Fibroblast of the conjunctiva (primary cell): Measurements from ENCODE around the gene CALN1.
"Not testable (repeated sequence)": the region's sequence is repeated elsewhere in the genome, so short reads cannot be mapped to it uniquely, and the experiment has no call there.

Source experiments
- DNase-seq: peaks from one replicate; pipeline ENCODE4 v3.0.0-alpha.2; 2010; ENCODE audit warnings: low read depth

CALN1 gene

GRCh38 chr7:71864130-71864529 lies 548.0 kb downstream of the CALN1 start:
- no peak for DNase-seq

DNA sequence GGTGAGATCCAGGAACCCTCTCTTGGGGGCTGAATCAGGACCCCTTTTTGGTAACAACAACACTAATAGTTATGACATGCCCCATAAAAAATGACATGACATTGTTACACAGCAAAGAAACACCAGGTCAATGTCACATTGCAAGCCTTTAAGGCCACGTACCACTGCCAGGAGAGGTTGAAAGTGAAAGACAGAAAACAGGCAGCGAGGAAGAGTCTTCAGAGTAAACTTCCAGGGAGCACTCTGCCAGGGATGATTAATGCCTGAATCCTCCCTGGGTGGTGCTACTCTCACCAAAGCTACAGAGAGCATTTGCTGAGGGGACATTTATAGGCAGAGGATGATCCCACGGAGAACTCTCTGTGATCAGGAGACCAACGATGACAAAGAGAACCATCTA lies 551.6 kb downstream of the CALN1 start:
- no peak for DNase-seq

GRCh38 chr7:71857338-71857737 lies 554.8 kb downstream of the CALN1 start:
- DNase-seq: no peak

GRCh38 chr7:71854546-71855397 lies 557.4 kb downstream of the CALN1 start:
- DNase-seq: no peak

DNA sequence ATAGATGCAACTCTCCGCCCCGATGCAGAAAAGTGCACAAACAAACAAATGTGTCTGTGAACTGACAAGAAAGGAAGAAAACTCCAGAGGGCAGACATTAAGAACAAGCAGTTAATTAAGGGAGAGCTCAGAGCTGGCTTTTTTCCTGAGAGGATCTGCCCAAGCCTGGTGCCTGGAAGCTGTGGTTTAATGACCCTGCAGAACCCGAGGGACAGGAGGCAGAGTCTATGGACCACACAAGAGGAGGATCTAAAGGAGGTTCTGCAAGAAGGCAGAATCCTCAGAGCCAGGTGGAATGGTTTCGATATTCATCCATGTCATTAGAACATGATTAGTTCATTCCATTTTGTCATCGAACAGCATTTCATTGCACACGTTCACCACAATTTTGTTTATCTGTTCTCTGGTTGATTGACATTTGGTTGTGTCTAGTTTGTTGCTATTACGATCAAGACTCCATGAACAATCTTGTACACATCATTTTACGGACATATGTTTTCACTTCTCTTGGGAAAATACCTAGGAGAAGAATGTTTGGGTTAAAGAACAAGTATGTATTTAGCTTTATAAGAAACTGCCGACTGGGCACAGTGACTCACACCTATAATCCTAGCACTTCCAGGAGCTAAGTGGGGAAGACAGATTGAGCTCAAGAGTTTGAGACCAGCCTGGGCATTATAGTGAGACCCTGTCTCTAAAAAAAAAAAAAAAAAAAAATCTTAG lies 560.2 kb downstream of the CALN1 start:
- DNase-seq: no peak

DNA sequence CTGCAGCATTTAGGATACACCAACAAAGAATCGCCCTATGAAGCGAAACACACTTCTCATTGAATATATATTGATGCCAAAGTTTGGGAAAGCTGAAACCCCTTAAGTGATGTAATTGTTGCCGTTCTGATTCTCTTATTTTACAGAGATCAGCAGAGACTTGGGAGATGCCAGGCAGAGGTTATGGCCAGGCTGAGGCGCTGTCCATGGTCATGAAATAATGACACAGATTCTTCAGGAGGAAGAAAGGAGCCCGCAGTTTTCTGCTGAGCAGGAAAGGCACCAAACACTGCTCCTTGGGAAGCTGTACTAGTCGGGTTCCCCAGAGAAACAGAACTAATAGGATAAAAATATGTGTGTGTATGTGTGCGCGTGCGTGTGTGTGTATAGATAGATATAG lies 566.0 kb downstream of the CALN1 start:
- DNase-seq: no peak

- DNase-seq: no peak
Measured at GRCh38 chr7:71843676-71844075, 568.5 kb downstream of the CALN1 start.

- no peak for DNase-seq
Measured at GRCh38 chr7:71842786-71843185, 569.4 kb downstream of the CALN1 start.

DNA sequence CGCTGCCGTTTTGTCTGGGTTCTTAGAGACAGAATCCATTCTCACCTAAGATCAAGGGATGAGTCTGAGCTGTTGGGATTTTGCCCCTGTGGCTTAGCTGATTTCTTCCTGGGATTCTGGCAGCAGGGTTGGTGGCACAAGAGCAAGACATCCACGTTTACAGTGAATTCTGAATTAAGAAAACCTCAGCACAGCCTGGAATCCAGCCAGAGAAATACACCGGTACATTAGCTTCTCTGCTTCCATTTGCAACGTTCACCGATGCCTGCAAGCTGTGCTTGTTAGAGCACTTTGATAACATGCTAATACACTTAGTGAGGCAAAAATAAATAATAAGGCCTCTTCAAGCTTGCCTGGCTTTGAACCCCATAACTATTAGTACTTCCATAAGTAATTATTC lies 569.8 kb downstream of the CALN1 start:
- DNase-seq: no peak

DNA sequence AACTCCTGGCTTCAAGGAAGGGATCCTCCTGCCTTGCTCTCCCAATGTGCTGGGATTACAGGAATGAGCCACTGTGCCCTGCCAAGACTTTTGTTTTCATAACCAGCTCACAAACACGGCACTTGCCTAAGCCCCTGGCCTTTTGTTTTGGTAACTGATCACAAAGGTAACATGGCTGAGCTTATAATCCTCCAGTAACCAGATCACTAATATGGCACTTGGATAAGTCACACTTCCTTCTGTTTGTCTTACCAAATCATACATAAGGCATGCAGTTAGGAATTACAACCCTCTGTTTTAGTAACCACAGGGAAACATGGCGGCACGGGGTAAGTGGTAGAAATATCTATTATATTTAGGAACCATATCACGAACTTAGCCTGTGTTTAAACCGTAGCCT lies 577.1 kb downstream of the CALN1 start:
- DNase-seq: no peak

- DNase-seq: no peak
Measured at GRCh38 chr7:71829515-71829914, 582.6 kb downstream of the CALN1 start.

DNA sequence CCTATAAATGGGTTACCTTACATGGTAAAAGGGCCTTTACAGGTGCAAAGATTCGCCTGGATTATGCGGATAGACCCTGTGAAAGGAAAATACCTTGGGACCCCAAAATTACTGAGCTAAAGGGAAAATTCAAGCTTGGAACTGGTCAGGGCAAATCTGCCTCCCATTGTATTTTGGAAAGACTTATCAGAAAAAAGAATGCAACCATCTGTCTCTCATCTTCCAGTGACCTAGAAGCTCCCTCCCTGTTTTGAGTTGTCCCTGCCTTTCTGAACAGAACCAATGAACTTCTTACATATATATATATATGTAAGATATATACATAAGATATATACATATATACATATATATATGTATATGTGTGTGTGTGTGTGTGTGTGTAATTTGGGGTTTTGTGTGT lies 583.8 kb downstream of the CALN1 start:
- DNase-seq: no peak

- DNase-seq: no peak
Measured at GRCh38 chr7:71826141-71826540, 586.0 kb downstream of the CALN1 start.

DNA sequence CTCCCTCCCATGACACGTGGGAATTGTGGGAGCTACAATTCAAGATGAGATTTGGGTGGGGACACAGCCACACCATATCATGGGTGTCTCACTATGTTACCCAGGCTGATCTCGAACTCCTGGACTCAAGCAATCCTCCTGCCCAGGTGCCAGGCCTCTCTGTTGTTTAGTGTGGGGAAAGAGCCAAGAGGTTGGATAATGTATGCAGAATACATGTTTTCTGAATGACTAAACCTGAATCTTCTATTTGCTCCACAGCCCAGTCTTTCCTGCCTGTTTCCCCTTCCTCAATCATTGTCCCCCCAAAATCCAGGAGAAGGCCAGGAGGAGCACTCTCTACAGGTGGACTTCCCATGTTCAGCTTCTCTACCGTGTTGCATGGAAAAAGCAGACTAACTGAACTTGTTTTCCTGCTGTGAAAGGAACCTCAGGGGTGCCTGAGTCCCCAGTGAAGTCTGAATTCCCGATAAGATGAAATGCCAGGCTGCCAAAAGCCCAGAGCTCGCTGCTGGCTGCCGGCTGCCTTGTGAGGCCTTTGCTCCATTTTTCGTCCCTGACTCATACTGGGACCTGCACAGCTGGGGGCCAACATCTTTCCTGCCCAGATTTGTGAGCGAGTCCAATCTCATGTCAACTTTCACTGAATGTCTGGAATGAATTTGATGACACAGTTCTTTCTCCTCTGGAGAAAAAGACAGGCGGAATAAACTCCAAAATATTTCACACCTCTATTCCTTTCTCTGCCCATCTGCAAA lies 588.0 kb downstream of the CALN1 start:
- DNase-seq: peak; percentile 37

GRCh38 chr7:71822406-71822805 lies 589.7 kb downstream of the CALN1 start:
- not testable (repeated sequence) for DNase-seq

- no peak for DNase-seq
Measured at GRCh38 chr7:71817916-71818315, 594.2 kb downstream of the CALN1 start.

DNA sequence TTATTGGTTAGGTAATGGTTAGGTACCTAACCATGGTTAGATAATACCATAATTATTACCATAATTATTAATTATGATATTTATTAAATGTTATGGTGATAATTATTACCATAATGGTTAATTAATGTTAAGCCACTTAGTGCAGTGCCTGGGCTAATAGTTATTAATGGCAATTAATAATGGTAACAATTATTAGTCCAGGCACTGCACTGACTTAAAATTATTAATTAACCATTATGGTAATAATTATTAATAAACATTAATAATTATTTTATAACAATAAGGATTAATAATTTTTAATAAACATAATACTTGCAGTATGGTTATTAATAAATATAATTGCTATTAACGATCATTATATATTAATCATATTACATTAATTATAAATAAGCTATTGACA lies 604.0 kb downstream of the CALN1 start:
- no peak for DNase-seq

DNA sequence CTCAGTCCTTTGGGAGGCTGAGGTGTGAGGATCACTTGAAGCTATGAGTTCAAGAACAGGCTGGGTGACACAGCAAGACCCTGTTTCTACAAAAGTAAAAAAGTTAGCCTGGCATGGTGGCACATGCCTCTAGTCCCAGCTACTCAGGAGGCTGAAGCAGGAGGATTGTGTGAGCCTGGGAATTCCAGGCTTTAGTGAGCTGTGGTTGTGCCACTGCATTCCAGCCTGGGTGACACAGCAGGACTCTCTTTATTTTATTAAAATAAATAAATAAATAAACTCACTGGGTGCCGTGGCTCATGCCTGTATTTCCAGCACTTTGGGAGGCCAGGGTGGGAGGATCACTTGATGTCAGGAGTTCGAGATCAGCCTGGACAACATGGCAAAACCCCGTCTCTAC lies 607.9 kb downstream of the CALN1 start:
- no peak for DNase-seq

- no peak for DNase-seq
Measured at GRCh38 chr7:71801976-71802375, 610.2 kb downstream of the CALN1 start.

DNA sequence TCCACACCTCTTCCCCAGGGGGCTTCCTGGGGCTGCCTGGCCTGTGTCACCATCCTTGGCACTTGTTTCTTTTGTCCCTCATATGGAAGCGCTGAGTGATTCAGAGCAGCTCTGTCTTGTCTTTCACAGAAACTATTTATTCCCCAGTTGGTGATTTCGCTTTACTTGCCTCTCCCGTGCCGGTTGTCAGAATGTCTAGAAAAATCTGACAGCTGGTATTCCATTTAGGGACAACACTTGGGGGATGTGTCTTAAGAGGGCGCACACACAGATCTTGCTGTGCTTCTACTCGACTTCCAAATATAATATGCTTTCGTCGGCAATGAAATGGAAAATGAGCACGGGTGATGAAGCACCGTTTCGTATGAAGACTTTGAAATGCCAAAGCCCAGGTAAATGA lies 611.8 kb downstream of the CALN1 start:
- DNase-seq: no peak

GRCh38 chr7:71795410-71795809 lies 616.7 kb downstream of the CALN1 start:
- DNase-seq: no peak

DNA sequence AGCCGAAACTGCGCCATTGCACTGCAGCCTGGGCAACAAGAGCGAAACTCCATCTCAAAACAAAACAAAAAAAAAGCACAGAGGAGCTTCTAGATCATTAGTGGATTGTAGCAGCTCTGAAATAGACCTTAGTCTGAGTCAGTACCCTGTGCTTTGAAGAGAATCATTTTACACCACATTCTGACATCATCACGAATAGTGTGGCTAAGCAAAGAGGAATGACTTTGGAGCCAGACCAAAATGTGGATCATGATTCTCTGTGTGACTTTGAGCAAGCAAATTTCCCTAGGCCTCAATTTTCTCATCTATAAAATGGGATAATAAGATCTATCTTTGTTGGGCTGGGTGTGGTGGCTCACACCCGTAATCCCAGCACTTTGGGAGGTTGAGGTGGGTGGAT lies 618.9 kb downstream of the CALN1 start:
- no peak for DNase-seq

GRCh38 chr7:71787513-71787912 lies 624.6 kb downstream of the CALN1 start:
- no peak for DNase-seq
